Measurements from ENCODE around the gene SPSB4. TPM values are rescaled to one million over a fixed set of nuclear protein-coding genes. Genes with fewer than 3 reads are reported as not detected.

Gene SPSB4
- total RNA-seq: 1 to 10 TPM; 2.1 to 8.7 (median 4.7) TPM
- 1 to 10 TPM; 2.1 to 2.3 TPM for polyA plus RNA-seq
- long read RNA-seq, donor 1, partial matches to known transcripts: 2 of 5 reads
- long read RNA-seq, donor 1, other reads (novel, unspliced or antisense): 1 of 5 reads
- long read RNA-seq, donor 2, transcript SPSB4-201 (3 exons, 2,908 nt): major isoform, 12 of 27 reads
- long read RNA-seq, donor 2, partial matches to known transcripts: 10 of 27 reads
- long read RNA-seq, donor 2, other reads (novel, unspliced or antisense): 5 of 27 reads
- long read RNA-seq, donor 3, partial matches to known transcripts: 0 of 2 reads
- long read RNA-seq, donor 3, other reads (novel, unspliced or antisense): 0 of 2 reads

DNA sequence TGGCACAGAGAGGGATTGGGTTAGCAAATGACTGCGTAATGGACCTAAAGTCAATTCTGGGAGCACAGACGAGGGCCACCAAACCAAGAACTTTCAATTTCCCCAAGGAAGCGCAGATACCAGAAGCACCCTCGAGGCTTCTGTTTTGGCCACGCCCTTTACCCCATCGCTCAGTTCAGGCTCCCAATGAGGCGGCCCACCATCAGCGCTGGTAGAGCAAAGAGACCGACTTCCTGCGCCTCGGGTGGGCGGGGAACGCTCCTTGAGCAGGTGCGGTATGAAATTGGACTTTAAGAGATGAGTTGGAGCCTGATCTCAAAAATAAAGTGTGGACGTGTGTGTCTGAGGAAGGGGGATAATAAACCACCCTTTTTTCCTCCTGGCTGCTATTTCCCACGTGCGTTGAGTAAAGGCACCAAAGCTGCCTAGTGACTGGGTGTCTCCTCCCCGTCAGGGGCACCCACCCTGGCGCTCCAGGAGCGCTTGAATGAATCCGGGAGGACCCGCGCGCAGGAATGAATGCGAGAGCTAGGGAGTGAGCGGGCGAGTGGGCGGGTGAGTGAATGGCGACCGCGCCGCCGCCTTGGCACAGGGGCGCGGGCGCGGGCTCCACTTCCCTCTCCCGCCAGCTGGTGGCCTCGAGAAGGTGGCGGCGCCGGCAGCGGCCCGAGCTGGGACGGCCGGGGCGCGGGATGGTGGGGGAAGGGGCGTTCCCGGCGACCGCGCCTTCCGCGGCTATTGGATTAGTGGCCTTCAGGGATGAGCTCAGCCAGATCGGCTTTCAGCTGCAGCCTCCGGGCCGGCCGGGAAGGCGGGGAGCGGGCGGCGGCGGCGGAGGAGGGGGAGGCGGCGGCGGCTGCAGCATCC is at the start of gene SPSB4:
Gene SPSB4, plus strand, starts transcription at position 772 of the 867 bp plus-strand sequence. CDS start 14,758 bp downstream, outside the sequence.
- ATAC-seq (peak; percentile 77 to 91 (median 90)), DNase-seq (peak; percentile 76 to 77)
- Histone ChIP-seq H3K9me3 (no peaks in the 10 kb centered on the region), H3K36me3 (no peaks in the 10 kb centered on the region), H3K27ac (peak within 1 kb of the TSS in 9 of 10 donors; percentile 26 to 84 (median 77)), H3K4me1 (peaks cover 0 to 24% (median 20%) of the 10 kb centered on the region in 9 donors), H3K27me3 (peaks cover 0 to 73% (median 25%) of the 10 kb centered on the region in 7 donors), H3K4me3 (peak within 1 kb of the TSS; percentile 25 to 70 (median 58))
- intact Hi-C loops (cut with DNase I): loop anchor here in 6 of 10 donors (2.0 to 5.0 kb wide), 3 partner anchors 51 to 58 kb away; no protein-coding TSS in a partner anchor
- TF ChIP-seq, protein P1, sequence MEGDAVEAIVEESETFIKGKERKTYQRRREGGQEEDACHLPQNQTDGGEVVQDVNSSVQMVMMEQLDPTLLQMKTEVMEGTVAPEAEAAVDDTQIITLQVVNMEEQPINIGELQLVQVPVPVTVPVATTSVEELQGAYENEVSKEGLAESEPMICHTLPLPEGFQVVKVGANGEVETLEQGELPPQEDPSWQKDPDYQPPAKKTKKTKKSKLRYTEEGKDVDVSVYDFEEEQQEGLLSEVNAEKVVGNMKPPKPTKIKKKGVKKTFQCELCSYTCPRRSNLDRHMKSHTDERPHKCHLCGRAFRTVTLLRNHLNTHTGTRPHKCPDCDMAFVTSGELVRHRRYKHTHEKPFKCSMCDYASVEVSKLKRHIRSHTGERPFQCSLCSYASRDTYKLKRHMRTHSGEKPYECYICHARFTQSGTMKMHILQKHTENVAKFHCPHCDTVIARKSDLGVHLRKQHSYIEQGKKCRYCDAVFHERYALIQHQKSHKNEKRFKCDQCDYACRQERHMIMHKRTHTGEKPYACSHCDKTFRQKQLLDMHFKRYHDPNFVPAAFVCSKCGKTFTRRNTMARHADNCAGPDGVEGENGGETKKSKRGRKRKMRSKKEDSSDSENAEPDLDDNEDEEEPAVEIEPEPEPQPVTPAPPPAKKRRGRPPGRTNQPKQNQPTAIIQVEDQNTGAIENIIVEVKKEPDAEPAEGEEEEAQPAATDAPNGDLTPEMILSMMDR (IDR thresholded peaks at IDR 0.05): peak; percentile 20 to 67 (median 52)
- WGBS, 2 donors: 4 to 5% methylated on average over 58 to 68 of the region's 68 CpGs

DNA sequence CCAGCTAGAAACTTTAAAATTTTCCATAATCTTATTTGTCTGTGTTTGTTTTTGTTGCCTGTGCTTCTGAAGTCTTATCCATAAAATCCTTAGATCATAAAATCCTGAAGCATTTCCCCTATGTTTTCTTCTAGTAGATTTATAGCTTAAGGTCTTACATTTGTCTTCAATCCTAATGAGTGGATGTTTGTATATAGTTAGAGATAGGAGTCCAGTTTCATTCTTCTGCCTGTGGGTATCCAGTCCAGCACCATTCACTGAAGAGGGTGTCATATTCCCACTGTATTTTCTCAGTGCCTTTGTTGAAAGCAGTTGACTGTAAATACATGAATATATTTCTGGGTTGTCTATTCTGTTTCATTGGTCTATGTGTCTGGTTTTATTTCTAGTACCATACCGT is 44.8 kb upstream of the SPSB4 start:
- 94 to 96% methylated on average over 1 of the region's 1 CpG for WGBS, 2 donors
- ATAC-seq: no peak
- intact Hi-C loops (cut with DNase I): no loop called here
- H3K36me3 ChIP-seq: no peaks in the 10 kb centered on the region
- no peak overlapping the region for H3K27ac ChIP-seq
- H3K9me3 ChIP-seq: no peaks in the 10 kb centered on the region
- TF ChIP-seq, protein P1 (IDR thresholded peaks at IDR 0.05): no peak
- peaks cover 0 to 12% (median 5%) of the 10 kb centered on the region in 7 donors for H3K27me3 ChIP-seq
- peaks cover 0 to 3% (median 0%) of the 10 kb centered on the region in 9 donors for H3K4me1 ChIP-seq
- H3K4me3 ChIP-seq: no peak overlapping the region
- no peak for DNase-seq

DNA sequence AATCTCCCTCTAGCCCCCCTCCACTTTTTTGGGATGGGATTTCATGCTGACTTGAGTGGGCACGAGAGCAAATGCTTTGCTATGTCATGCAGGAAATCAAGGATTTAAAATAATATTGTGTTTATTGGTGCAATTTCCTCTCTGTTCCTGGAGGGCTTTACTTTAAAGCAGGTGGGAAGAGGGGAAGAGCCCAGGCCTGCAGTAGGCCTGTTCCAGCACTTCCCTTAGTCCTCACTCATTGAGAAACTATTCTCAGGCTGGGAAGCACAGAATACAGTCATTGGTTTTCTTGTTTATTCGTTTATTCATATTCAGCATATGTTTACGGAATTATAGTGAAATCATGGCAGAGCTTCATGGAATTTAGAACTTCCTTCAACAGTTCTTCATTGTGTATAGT is 41.7 kb upstream of the SPSB4 start:
- Histone ChIP-seq H3K27me3 (peaks cover 0 to 12% (median 5%) of the 10 kb centered on the region in 7 donors), H3K27ac (no peak overlapping the region), H3K4me1 (peaks cover 0 to 11% (median 5%) of the 10 kb centered on the region in 9 donors), H3K4me3 (no peak overlapping the region), H3K36me3 (no peaks in the 10 kb centered on the region), H3K9me3 (no peaks in the 10 kb centered on the region)
- DNase-seq (no peak), ATAC-seq (no peak)
- intact Hi-C loops (cut with DNase I): no loop called here
- TF ChIP-seq, protein P1 (IDR thresholded peaks at IDR 0.05): no peak
- 62 to 76% methylated on average over 3 of the region's 3 CpGs for WGBS, 2 donors

Measured in heart right ventricle (tissue), 16 donors.